Gastrocnemius medialis (tissue), 4 donors: ENCODE data around the gene RUNX1.

ENCODE experiments used
- POLR2A ChIP-seq, 2 donors: fragments of 450-650 bp; IDR thresholded peaks; one replicate each; pipeline ENCODE4 v1.6.1; 2017; ENCODE audit warnings: antibody characterized with exemption in 2 of 2, mild to moderate bottlenecking in 2 of 2, moderate library complexity in 2 of 2
- TF ChIP-seq, protein P1 (sequence below), 5 experiments: fragments of 450-650 bp in 3 of 5; fragments of 200-600 bp in 2 of 5; sonication (generic) in 2 of 5; IDR thresholded peaks in 4 of 5; conservative IDR thresholded peaks in 1 of 5; 1 replicate in 4 of 5; 2 replicates in 1 of 5; pipeline ENCODE4 v1.5.1; 2016 to 2019; ENCODE audit warnings: antibody characterized with exemption in 5 of 5, mild to moderate bottlenecking in 3 of 5, moderate library complexity in 3 of 5

- TF ChIP-seq, protein P1, sequence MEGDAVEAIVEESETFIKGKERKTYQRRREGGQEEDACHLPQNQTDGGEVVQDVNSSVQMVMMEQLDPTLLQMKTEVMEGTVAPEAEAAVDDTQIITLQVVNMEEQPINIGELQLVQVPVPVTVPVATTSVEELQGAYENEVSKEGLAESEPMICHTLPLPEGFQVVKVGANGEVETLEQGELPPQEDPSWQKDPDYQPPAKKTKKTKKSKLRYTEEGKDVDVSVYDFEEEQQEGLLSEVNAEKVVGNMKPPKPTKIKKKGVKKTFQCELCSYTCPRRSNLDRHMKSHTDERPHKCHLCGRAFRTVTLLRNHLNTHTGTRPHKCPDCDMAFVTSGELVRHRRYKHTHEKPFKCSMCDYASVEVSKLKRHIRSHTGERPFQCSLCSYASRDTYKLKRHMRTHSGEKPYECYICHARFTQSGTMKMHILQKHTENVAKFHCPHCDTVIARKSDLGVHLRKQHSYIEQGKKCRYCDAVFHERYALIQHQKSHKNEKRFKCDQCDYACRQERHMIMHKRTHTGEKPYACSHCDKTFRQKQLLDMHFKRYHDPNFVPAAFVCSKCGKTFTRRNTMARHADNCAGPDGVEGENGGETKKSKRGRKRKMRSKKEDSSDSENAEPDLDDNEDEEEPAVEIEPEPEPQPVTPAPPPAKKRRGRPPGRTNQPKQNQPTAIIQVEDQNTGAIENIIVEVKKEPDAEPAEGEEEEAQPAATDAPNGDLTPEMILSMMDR (IDR thresholded peaks at IDR 0.05 in 4 of 5, conservative IDR thresholded peaks at IDR 0.05 in 1 of 5) = no peak
- peak in 1 of 2 donors; percentile 53 for TF ChIP-seq POLR2A (IDR thresholded peaks at IDR 0.05)
These were observed 204.2 kb downstream of the RUNX1 start for GRCh38 chr21:34844924-34845238.
